ENCODE measurements around the gene CREB5. TPM values are rescaled to one million over a fixed set of nuclear protein-coding genes. Genes with fewer than 3 reads are reported as not detected.

Gene CREB5
- total RNA-seq, 1 experiment from 2014 or later = 4.2 TPM

GRCh38 chr7:28512668-28513440, 100.5 kb downstream of the CREB5 start:
- DNase-seq (ENCODE audit: low read depth) = no peak

- DNase-seq (ENCODE audit: low read depth) = no peak
Observed at GRCh38 chr7:28516390-28517172, 104.3 kb downstream of the CREB5 start.

GRCh38 chr7:28517206-28517605, 104.9 kb downstream of the CREB5 start:
- DNase-seq (ENCODE audit: low read depth) = no peak

- DNase-seq (ENCODE audit: low read depth) = no peak
Observed at GRCh38 chr7:28517606-28518005, 105.3 kb downstream of the CREB5 start.

- DNase-seq (ENCODE audit: low read depth) = no peak
Observed at GRCh38 chr7:28520074-28521015, 108.0 kb downstream of the CREB5 start.

GRCh38 chr7:28524978-28525377, 112.7 kb downstream of the CREB5 start:
- no peak for DNase-seq (ENCODE audit: low read depth)

- DNase-seq (ENCODE audit: low read depth) = no peak
Observed at GRCh38 chr7:28528899-28529298, 116.6 kb downstream of the CREB5 start.

GRCh38 chr7:28529755-28530154, 117.4 kb downstream of the CREB5 start:
- DNase-seq (ENCODE audit: low read depth) = no peak

GRCh38 chr7:28530175-28530802, 118.0 kb downstream of the CREB5 start:
- DNase-seq (ENCODE audit: low read depth) = peak; percentile 18

GRCh38 chr7:28530803-28531175, 118.5 kb downstream of the CREB5 start:
- no peak for DNase-seq (ENCODE audit: low read depth)

GRCh38 chr7:28531291-28531690, 119.0 kb downstream of the CREB5 start:
- DNase-seq (ENCODE audit: low read depth) = no peak

- no peak for DNase-seq (ENCODE audit: low read depth)
Observed at GRCh38 chr7:28532181-28532580, 119.9 kb downstream of the CREB5 start.

- no peak for DNase-seq (ENCODE audit: low read depth)
Observed at GRCh38 chr7:28533267-28533666, 120.9 kb downstream of the CREB5 start.

- no peak for DNase-seq (ENCODE audit: low read depth)
Observed at GRCh38 chr7:28533731-28534531, 121.6 kb downstream of the CREB5 start.

GRCh38 chr7:28536259-28536658, 123.9 kb downstream of the CREB5 start:
- peak; percentile 5 for DNase-seq (ENCODE audit: low read depth)

GRCh38 chr7:28539289-28539981, 127.1 kb downstream of the CREB5 start:
- no peak for DNase-seq (ENCODE audit: low read depth)

- DNase-seq (ENCODE audit: low read depth) = no peak
Observed at GRCh38 chr7:28542410-28542809, 130.1 kb downstream of the CREB5 start.

- DNase-seq (ENCODE audit: low read depth) = no peak
Observed at GRCh38 chr7:28544453-28545117, 132.3 kb downstream of the CREB5 start.

GRCh38 chr7:28546067-28546466, 133.7 kb downstream of the CREB5 start:
- DNase-seq (ENCODE audit: low read depth) = no peak

- no peak for DNase-seq (ENCODE audit: low read depth)
Observed at GRCh38 chr7:28547115-28547514, 134.8 kb downstream of the CREB5 start.

Measured in M059J (cell line).